ENCODE results near the gene IQCH. TPM values are rescaled to one million over a fixed set of nuclear protein-coding genes. Genes with fewer than 3 reads are reported as not detected.

IQCH gene
- total and polyA plus RNA-seq, 9 donors: 0.54 to 10.0 (median 0.84) TPM

GRCh38 chr15:67266870-67267269 is 12.3 kb downstream of the IQCH start:
- intact Hi-C loops (cut with DNase I): no loop called here
- no peak for TF ChIP-seq POLR2A (IDR thresholded peaks at IDR 0.05)
- no peak for TF ChIP-seq EP300 (IDR thresholded peaks at IDR 0.05)
- 88 to 90% (median 89%) methylated on average over 6 of the region's 6 CpGs for WGBS, 3 donors

DNA sequence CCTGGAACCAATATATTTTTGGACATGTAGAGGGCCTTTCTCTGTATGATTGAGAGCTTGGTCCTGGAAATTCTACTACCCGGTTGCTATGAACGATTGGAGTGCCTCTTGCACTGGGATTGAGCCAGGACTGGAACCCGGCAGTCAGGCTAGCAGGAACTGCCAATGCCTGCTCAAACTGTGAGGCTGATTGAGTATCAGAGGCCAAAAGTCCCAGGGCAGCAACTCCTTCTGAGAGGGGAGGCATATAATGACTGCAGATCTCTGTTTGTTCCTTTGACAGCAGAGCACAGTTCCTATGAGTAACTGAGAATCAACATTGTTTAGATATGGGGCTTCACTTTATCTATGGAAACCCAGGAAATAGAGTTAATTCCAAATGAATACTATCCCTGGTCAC is 12.9 kb downstream of the IQCH start:
- intact Hi-C loops (cut with DNase I): no loop called here
- no peak for TF ChIP-seq POLR2A (IDR thresholded peaks at IDR 0.05)
- TF ChIP-seq, protein P1, sequence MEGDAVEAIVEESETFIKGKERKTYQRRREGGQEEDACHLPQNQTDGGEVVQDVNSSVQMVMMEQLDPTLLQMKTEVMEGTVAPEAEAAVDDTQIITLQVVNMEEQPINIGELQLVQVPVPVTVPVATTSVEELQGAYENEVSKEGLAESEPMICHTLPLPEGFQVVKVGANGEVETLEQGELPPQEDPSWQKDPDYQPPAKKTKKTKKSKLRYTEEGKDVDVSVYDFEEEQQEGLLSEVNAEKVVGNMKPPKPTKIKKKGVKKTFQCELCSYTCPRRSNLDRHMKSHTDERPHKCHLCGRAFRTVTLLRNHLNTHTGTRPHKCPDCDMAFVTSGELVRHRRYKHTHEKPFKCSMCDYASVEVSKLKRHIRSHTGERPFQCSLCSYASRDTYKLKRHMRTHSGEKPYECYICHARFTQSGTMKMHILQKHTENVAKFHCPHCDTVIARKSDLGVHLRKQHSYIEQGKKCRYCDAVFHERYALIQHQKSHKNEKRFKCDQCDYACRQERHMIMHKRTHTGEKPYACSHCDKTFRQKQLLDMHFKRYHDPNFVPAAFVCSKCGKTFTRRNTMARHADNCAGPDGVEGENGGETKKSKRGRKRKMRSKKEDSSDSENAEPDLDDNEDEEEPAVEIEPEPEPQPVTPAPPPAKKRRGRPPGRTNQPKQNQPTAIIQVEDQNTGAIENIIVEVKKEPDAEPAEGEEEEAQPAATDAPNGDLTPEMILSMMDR (IDR thresholded peaks at IDR 0.05): no peak
- no peak for TF ChIP-seq EP300 (IDR thresholded peaks at IDR 0.05)
- WGBS, 3 donors: 50 to 59% (median 57%) methylated on average over 3 of the region's 3 CpGs
- Histone ChIP-seq H3K27me3 (no peaks in the 10 kb centered on the region), H3K9me3 (no peaks in the 10 kb centered on the region), H3K36me3 (no peaks in the 10 kb centered on the region), H3K4me1 (ENCODE audit: insufficient read depth) (no peaks in the 10 kb centered on the region), H3K27ac (no peak overlapping the region), H3K4me3 (no peak overlapping the region)
- no peak for DNase-seq

More at GRCh38 chr15:67266870-67267269, 12.3 kb downstream of the IQCH start:
- Histone ChIP-seq H3K4me1 (ENCODE audit: insufficient read depth) (no peaks in the 10 kb centered on the region), H3K4me3 (no peak overlapping the region), H3K27me3 (no peaks in the 10 kb centered on the region), H3K27ac (no peak overlapping the region), H3K36me3 (no peaks in the 10 kb centered on the region), H3K9me3 (no peaks in the 10 kb centered on the region)
- no peak for DNase-seq

DNA sequence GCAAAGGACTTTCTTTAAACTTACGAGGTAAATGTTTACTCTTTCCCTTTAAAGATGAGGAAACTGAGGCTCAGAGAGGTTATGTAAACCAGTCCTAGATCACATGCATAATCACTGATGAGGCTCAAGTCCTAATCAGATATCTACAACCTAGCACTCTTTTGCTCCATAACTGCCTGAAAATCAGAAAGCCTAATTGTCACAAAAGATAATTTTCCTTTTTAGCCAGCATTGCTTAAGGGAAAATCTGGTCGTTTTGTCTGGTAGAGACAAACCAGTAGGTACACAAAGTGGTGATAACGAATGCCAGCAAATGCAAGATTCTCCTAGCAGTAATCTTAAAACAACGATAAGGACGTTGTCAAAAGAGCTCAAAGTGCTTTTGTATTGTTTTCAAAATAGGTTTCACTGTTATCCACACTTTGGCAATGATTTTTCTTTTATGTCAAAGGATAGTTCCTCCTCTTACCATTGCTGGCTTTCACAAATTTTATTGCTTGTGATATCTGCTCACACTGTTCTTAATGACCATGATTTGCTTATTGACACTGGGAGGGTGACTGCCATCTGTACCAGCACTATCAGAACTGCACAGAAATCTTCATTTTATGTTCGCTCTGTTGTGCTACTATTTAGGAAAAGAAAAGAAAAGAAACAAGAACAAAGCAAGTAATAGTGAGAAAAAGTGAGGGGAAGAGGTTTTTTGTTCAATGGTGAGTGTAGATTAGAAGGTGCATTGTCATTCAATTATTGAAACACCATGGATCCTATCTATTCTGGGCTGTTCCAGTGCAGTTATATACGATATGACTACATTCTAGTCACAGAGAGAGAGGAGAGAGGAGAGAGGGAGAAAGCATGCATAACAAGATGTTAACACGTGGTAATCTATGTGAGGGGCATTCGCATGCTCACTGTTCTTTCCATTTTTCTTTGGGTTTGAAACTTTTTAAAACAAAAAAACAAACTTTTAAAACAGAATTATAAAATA is 13.7 kb downstream of the IQCH start:
- H3K4me1 ChIP-seq (ENCODE audit: insufficient read depth): no peaks in the 10 kb centered on the region
- H3K27me3 ChIP-seq: no peaks in the 10 kb centered on the region
- no peaks in the 10 kb centered on the region for H3K9me3 ChIP-seq
- H3K27ac ChIP-seq: no peak overlapping the region
- H3K36me3 ChIP-seq: no peaks in the 10 kb centered on the region
- H3K4me3 ChIP-seq: no peak overlapping the region
- intact Hi-C loops (cut with DNase I): no loop called here
- DNase-seq: no peak
- WGBS, 3 donors: 51 to 70% (median 65%) methylated on average over 9 of the region's 9 CpGs
- no peak for TF ChIP-seq EP300 (IDR thresholded peaks at IDR 0.05)
- no peak for TF ChIP-seq POLR2A (IDR thresholded peaks at IDR 0.05)
- TF ChIP-seq, protein P1 (IDR thresholded peaks at IDR 0.05): no peak

- 97 to 98% (median 97%) methylated on average over 1 of the region's 1 CpG for WGBS, 3 donors
- intact Hi-C loops (cut with DNase I): loop anchor here in 1 of 4 donors (10.0 kb wide), 1 partner anchor 1429 kb away; no protein-coding TSS in a partner anchor
- Histone ChIP-seq H3K36me3 (no peaks in the 10 kb centered on the region), H3K27me3 (no peaks in the 10 kb centered on the region), H3K4me1 (ENCODE audit: insufficient read depth) (no peaks in the 10 kb centered on the region), H3K4me3 (no peak overlapping the region), H3K27ac (no peak overlapping the region), H3K9me3 (peaks cover 0 to 3% of the 10 kb centered on the region in 2 donors)
- TF ChIP-seq EP300 (IDR thresholded peaks at IDR 0.05) (no peak), POLR2A (IDR thresholded peaks at IDR 0.05) (no peak)
- TF ChIP-seq, protein P1 (IDR thresholded peaks at IDR 0.05): no peak
- no peak for DNase-seq
These were observed 19.6 kb downstream of the IQCH start for GRCh38 chr15:67274236-67274635.

GRCh38 chr15:67276666-67277065 is 22.1 kb downstream of the IQCH start:
- WGBS, 3 donors: 90 to 96% (median 94%) methylated on average over 1 of the region's 1 CpG
- H3K4me3 ChIP-seq: no peak overlapping the region
- intact Hi-C loops (cut with DNase I): loop anchor here in 1 of 4 donors (10.0 kb wide), 1 partner anchor 1432 kb away; no protein-coding TSS in a partner anchor
- no peaks in the 10 kb centered on the region for H3K4me1 ChIP-seq (ENCODE audit: insufficient read depth)
- H3K27me3 ChIP-seq: no peaks in the 10 kb centered on the region
- H3K27ac ChIP-seq: no peak overlapping the region
- peaks cover 0 to 3% of the 10 kb centered on the region in 2 donors for H3K9me3 ChIP-seq
- no peak for DNase-seq
- H3K36me3 ChIP-seq: no peaks in the 10 kb centered on the region
- TF ChIP-seq POLR2A (IDR thresholded peaks at IDR 0.05): no peak
- TF ChIP-seq, protein P1 (IDR thresholded peaks at IDR 0.05): no peak
- TF ChIP-seq EP300 (IDR thresholded peaks at IDR 0.05): no peak
